PC-3 (cell line): ENCODE measurements around the gene GTF2F2. TPM values are rescaled to one million over a fixed set of nuclear protein-coding genes. Genes with fewer than 3 reads are reported as not detected.

Source experiments
- ATAC-seq: fragments of 200-7000 bp; cut with Tn5 transposase; 2 replicates; pipeline ENCODE4 v1.9.1; 2020; ENCODE audit warnings: mild to moderate bottlenecking, moderate library complexity
- BruUV-seq: library from RNA; stranded (reverse); fragments of 400-500 nt; replicated peaks from 2 replicates; lab custom pipeline; 2021; lab: Mats Ljungman, UMichigan
- CTCF ChIA-PET: fragments of 300-600 bp; sonication (Branson Sonifier 250); formaldehyde crosslinking; loops from one replicate; lab custom pipeline; 2022; ENCODE audit warnings: antibody characterized with exemption; lab: Charles Lee
- POLR2A ChIA-PET: fragments of 300-600 bp; sonication (Branson Sonifier 250); formaldehyde crosslinking; loops from one replicate; lab custom pipeline; 2022; ENCODE audit warnings: antibody characterized with exemption; ENCODE audit not compliant: unreplicated experiment; lab: Charles Lee
- DNase-seq: peaks from one replicate; pipeline ENCODE4 v3.0.0-alpha.2; 2015
- H2AFZ ChIP-seq: fragments of 300-600 bp; sonication (generic); 2 replicates; pipeline ENCODE4 v1.6.0; 2016; ENCODE audit warnings: antibody characterized with exemption, low read length
- H3F3A ChIP-seq: fragments of 300-600 bp; sonication (generic); one replicate; pipeline ENCODE4 v1.6.0; 2017; ENCODE audit warnings: antibody characterized with exemption, low read length, control low read depth, mild to moderate bottlenecking; ENCODE audit not compliant: unreplicated experiment
- H3K27ac ChIP-seq: fragments of 300-600 bp; sonication (generic); 2 replicates; pipeline ENCODE4 v1.5.1; 2016; ENCODE audit warnings: mild to moderate bottlenecking, low read length
- H3K27me3 ChIP-seq: fragments of 300-600 bp; sonication (generic); 2 replicates; pipeline ENCODE4 v1.6.1; 2016; ENCODE audit warnings: low read length, mixed read lengths
- H3K36me3 ChIP-seq: fragments of 300-600 bp; sonication (generic); 2 replicates; pipeline ENCODE4 v1.6.1; 2016; ENCODE audit warnings: low read depth, mixed run types, low read length, mixed read lengths
- H3K4me1 ChIP-seq: fragments of 300-600 bp; sonication (generic); 2 replicates; pipeline ENCODE4 v1.5.1; 2016; ENCODE audit warnings: low read length; ENCODE audit not compliant: insufficient read depth
- H3K4me2 ChIP-seq: fragments of 300-600 bp; sonication (generic); 2 replicates; pipeline ENCODE4 v1.6.0; 2016; ENCODE audit warnings: low read length
- H3K4me3 ChIP-seq: fragments of 300-600 bp; sonication (generic); 2 replicates; pipeline ENCODE4 v1.5.1; 2016; ENCODE audit warnings: mild to moderate bottlenecking, low read length, mixed read lengths
- H3K79me2 ChIP-seq: fragments of 300-600 bp; sonication (generic); 2 replicates; pipeline ENCODE4 v1.6.1; 2017; ENCODE audit warnings: low read length, mixed read lengths
- H3K9ac ChIP-seq: fragments of 300-600 bp; sonication (generic); 2 replicates; pipeline ENCODE4 v1.6.0; 2016; ENCODE audit warnings: mild to moderate bottlenecking, low read length
- H3K9me2 ChIP-seq: fragments of 300-600 bp; sonication (generic); replicated peaks from 2 replicates; pipeline ENCODE4 v1.6.1; 2016; ENCODE audit warnings: mixed run types, low read length, mixed read lengths
- H3K9me3 ChIP-seq: fragments of 300-600 bp; sonication (generic); 2 replicates; pipeline ENCODE4 v1.6.1; 2016; ENCODE audit warnings: low read length, mixed read lengths
- H4K20me1 ChIP-seq: fragments of 300-600 bp; sonication (generic); 2 replicates; pipeline ENCODE4 v1.6.1; 2016; ENCODE audit warnings: low read length, mixed read lengths
- EZH2 ChIP-seq: fragments of 300-600 bp; sonication (generic); IDR thresholded peaks from one replicate; pipeline ENCODE4 v1.6.1; 2017; ENCODE audit warnings: antibody characterized with exemption, mild to moderate bottlenecking, low read length; ENCODE audit not compliant: unreplicated experiment
- EZH2phosphoT487 ChIP-seq: fragments of 300-600 bp; sonication (generic); IDR thresholded peaks from 2 replicates; pipeline ENCODE4 v1.6.1; 2018; ENCODE audit warnings: mild to moderate bottlenecking, antibody characterized with exemption, low read length, borderline replicate concordance
- intact Hi-C: fragments of 100-400 bp; cut with micrococcal nuclease; formaldehyde crosslinking; loops from 2 replicates; pipeline ENCODE4 v1.9.0; 2023
- total RNA-seq: library from RNA; depleted of rRNA; stranded (reverse); fragments of >200 nt; gene quantifications from 2 replicates; pipeline ENCODE4 v1.2.3, GENCODE V29; 2014
- TF ChIP-seq, protein P1 (sequence below): fragments of 300-600 bp; sonication (generic); conservative IDR thresholded peaks from 2 replicates; pipeline ENCODE4 v1.5.1; 2017; ENCODE audit warnings: antibody characterized with exemption, low read depth, mild to moderate bottlenecking, low read length

GTF2F2 gene
- total RNA-seq, 1 experiment from 2014 or later, result 28.3 TPM

GRCh38 chr13:45195421-45195820 is 75.1 kb downstream of the GTF2F2 start:
- intact Hi-C loops, result no loop called here

DNA sequence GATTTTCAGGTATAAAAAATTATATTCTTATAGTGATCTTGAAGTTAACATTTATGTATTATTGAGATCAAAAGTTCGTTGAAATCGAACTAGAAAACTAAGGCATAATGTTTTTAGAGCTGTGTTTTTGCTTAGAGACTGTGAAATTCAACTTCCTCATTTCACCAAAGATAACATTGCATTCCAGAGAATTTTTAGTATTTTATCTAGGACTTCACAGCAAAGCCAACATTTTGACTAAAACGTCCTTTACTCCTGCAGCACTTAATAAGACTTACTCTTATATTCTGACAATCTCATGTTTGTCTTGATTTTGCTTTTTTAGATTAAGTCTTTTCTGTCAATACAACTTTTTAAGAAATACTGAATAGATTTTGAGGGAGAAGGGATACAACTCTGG is 75.8 kb downstream of the GTF2F2 start:
- no peak for TF ChIP-seq EZH2phosphoT487
- TF ChIP-seq, protein P1, sequence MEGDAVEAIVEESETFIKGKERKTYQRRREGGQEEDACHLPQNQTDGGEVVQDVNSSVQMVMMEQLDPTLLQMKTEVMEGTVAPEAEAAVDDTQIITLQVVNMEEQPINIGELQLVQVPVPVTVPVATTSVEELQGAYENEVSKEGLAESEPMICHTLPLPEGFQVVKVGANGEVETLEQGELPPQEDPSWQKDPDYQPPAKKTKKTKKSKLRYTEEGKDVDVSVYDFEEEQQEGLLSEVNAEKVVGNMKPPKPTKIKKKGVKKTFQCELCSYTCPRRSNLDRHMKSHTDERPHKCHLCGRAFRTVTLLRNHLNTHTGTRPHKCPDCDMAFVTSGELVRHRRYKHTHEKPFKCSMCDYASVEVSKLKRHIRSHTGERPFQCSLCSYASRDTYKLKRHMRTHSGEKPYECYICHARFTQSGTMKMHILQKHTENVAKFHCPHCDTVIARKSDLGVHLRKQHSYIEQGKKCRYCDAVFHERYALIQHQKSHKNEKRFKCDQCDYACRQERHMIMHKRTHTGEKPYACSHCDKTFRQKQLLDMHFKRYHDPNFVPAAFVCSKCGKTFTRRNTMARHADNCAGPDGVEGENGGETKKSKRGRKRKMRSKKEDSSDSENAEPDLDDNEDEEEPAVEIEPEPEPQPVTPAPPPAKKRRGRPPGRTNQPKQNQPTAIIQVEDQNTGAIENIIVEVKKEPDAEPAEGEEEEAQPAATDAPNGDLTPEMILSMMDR, result no peak
- no peak for TF ChIP-seq EZH2

More at GRCh38 chr13:45195421-45195820, 75.1 kb downstream of the GTF2F2 start:
- no peak overlapping the region for H2AFZ ChIP-seq
- no peak for DNase-seq
- H3F3A ChIP-seq, result no peaks in the 10 kb centered on the region
- peaks cover 32% of the 10 kb centered on the region for H3K4me1 ChIP-seq
- no TSS peak for BruUV-seq
- H4K20me1 ChIP-seq, result no peaks in the 10 kb centered on the region
- no peak overlapping the region for H3K4me2 ChIP-seq
- H3K9ac ChIP-seq, result no peak overlapping the region
- TF ChIP-seq, protein P1, result no peak
- TF ChIP-seq EZH2, result no peak
- H3K4me3 ChIP-seq, result no peak overlapping the region
- no peaks in the 10 kb centered on the region for H3K27me3 ChIP-seq
- ChIA-PET CTCF (no interaction called here), POLR2A (no interaction called here)
- H3K9me3 ChIP-seq, result no peaks in the 10 kb centered on the region
- H3K27ac ChIP-seq, result no peak overlapping the region
- no peaks in the 10 kb centered on the region for H3K9me2 ChIP-seq
- ATAC-seq, result no peak
- H3K36me3 ChIP-seq, result peaks cover 6% of the 10 kb centered on the region; the same call in 1 of the 2 replicates
- peaks cover 80% of the 10 kb centered on the region for H3K79me2 ChIP-seq

DNA sequence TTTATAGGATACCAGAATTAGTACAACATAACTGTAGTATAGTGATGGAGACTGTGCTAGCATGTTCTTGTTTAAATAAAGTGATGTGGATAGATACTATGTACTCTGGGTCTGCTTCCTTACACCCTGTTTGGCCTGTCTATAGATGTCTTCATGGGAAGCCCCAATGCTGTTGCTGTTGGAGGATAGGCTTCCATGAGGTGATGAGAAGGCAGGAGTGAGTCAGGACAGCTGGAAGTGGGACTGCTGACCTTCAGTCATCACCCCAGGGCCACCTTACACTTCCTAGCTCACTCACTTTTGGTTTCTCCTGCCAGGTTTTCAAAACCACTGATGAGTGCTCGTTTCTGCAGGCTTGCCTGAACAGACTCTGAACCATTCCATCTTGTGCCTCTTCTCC is 76.3 kb downstream of the GTF2F2 start:
- H3K4me1 ChIP-seq, result peaks cover 23% of the 10 kb centered on the region
- TF ChIP-seq EZH2phosphoT487 (no peak), EZH2 (no peak)
- TF ChIP-seq, protein P1, result no peak
- no peaks in the 10 kb centered on the region for H3K9me2 ChIP-seq
- intact Hi-C loops, result no loop called here
- no peak overlapping the region for H3K4me3 ChIP-seq
- 0 out of 2 replicates have a peak overlapping the region, but pooled peaks have one; percentile 3 for H3K4me2 ChIP-seq
- no peaks in the 10 kb centered on the region for H3K27me3 ChIP-seq
- H3K36me3 ChIP-seq, result peaks cover 6% of the 10 kb centered on the region; the same call in 1 of the 2 replicates
- CTCF ChIA-PET, result no interaction called here
- no peaks in the 10 kb centered on the region for H4K20me1 ChIP-seq
- H3K9ac ChIP-seq, result no peak overlapping the region
- H3F3A ChIP-seq, result no peaks in the 10 kb centered on the region
- H3K79me2 ChIP-seq, result peaks cover 70% of the 10 kb centered on the region
- no peaks in the 10 kb centered on the region for H3K9me3 ChIP-seq
- POLR2A ChIA-PET, result no interaction called here
- no peak overlapping the region for H2AFZ ChIP-seq
- ATAC-seq (peak; percentile 60; the same call in 1 of the 2 replicates), DNase-seq (peak; percentile 63)
- no TSS peak for BruUV-seq
- H3K27ac ChIP-seq, result no peak overlapping the region

More for the DNA sequence above, 75.8 kb downstream of the GTF2F2 start:
- H2AFZ ChIP-seq, result no peak overlapping the region
- intact Hi-C loops, result no loop called here
- no peak overlapping the region for H3K4me3 ChIP-seq
- H3K9me2 ChIP-seq, result no peaks in the 10 kb centered on the region
- ATAC-seq, result no peak
- H3K4me1 ChIP-seq, result peaks cover 28% of the 10 kb centered on the region
- peaks cover 75% of the 10 kb centered on the region for H3K79me2 ChIP-seq
- no peaks in the 10 kb centered on the region for H3K27me3 ChIP-seq
- no peak for DNase-seq
- 0 out of 2 replicates have a peak overlapping the region, but pooled peaks have one; percentile 3 for H3K4me2 ChIP-seq
- no peaks in the 10 kb centered on the region for H3K9me3 ChIP-seq
- peaks cover 6% of the 10 kb centered on the region; the same call in 1 of the 2 replicates for H3K36me3 ChIP-seq
- ChIA-PET POLR2A (no interaction called here), CTCF (no interaction called here)
- no peak overlapping the region for H3K27ac ChIP-seq
- no peak overlapping the region for H3K9ac ChIP-seq
- no TSS peak for BruUV-seq
- no peaks in the 10 kb centered on the region for H4K20me1 ChIP-seq
- H3F3A ChIP-seq, result no peaks in the 10 kb centered on the region
